Nephron (organoid): ENCODE measurements around the gene GPBP1.

Source experiments
- H3K27ac Mint-ChIP-seq, 3 experiments: 2 replicates each; pipeline ENCODE4 v1.8.0; 2020; ENCODE audit warnings: mixed read lengths in 3 of 3, mild to moderate bottlenecking in 2 of 3, moderate library complexity in 1 of 3
- H3K27me3 Mint-ChIP-seq: 2 replicates; pipeline ENCODE4 v1.8.0; 2021; ENCODE audit warnings: low read depth, mild to moderate bottlenecking, moderate library complexity, mixed read lengths
- H3K36me3 Mint-ChIP-seq: 2 replicates; pipeline ENCODE4 v1.8.0; 2020; ENCODE audit warnings: low read depth, mixed read lengths
- H3K4me1 Mint-ChIP-seq: 2 replicates; pipeline ENCODE4 v1.8.0; 2020; ENCODE audit warnings: mixed read lengths
- H3K4me3 Mint-ChIP-seq, 3 experiments: 2 replicates each; pipeline ENCODE4 v1.8.0; 2020; ENCODE audit warnings: mild to moderate bottlenecking in 3 of 3, mixed read lengths in 3 of 3, moderate library complexity in 2 of 3
- H3K9me3 Mint-ChIP-seq: 2 replicates; pipeline ENCODE4 v1.8.0; 2020; ENCODE audit warnings: mixed read lengths
- TF ChIP-seq, protein P1 (sequence below), 3 experiments: fragments of 200-600 bp; sonication (generic); IDR thresholded peaks; one replicate each; pipeline ENCODE4 v1.5.0; 2021; ENCODE audit warnings: antibody characterized with exemption in 3 of 3; ENCODE audit not compliant: unreplicated experiment in 3 of 3

Gene GPBP1

DNA sequence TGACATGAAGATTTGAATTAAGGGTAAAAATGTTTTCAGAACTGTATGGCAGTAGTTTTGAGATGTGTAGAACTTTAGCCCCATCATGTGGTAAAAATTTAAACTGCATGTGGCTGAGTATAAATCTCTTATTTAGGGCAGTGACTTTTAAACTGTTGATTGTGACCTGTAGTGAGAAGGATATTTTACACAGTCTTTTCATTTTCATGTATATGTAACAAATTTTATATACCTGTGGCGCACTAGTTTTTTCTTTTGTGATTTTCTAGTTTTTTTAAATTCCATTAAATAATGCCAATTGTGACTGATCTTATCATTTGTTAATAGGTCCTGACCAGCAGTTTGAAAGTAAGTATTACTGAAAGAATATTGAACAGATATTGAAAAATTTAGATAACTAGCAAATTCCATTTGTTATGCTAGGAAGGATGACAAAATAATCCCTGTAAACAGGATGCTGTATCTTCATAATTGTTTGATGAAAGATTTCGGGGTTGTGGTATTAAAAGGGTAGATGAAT lies 47.2 kb downstream of the GPBP1 start:
- Mint-ChIP-seq H3K4me3 (no peak overlapping the region), H3K9me3 (no peaks in the 10 kb centered on the region), H3K27me3 (no peaks in the 10 kb centered on the region), H3K4me1 (peaks cover 7% of the 10 kb centered on the region), H3K36me3 (peaks cover 17% of the 10 kb centered on the region), H3K27ac (peak overlapping the region in 2 of 3 experiments; percentile 37 to 60)
- TF ChIP-seq, protein P1, sequence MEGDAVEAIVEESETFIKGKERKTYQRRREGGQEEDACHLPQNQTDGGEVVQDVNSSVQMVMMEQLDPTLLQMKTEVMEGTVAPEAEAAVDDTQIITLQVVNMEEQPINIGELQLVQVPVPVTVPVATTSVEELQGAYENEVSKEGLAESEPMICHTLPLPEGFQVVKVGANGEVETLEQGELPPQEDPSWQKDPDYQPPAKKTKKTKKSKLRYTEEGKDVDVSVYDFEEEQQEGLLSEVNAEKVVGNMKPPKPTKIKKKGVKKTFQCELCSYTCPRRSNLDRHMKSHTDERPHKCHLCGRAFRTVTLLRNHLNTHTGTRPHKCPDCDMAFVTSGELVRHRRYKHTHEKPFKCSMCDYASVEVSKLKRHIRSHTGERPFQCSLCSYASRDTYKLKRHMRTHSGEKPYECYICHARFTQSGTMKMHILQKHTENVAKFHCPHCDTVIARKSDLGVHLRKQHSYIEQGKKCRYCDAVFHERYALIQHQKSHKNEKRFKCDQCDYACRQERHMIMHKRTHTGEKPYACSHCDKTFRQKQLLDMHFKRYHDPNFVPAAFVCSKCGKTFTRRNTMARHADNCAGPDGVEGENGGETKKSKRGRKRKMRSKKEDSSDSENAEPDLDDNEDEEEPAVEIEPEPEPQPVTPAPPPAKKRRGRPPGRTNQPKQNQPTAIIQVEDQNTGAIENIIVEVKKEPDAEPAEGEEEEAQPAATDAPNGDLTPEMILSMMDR (IDR thresholded peaks at IDR 0.05; ENCODE audit: unreplicated experiment in 3 of 3) = peak; percentile 84 to 94 (median 85)

DNA sequence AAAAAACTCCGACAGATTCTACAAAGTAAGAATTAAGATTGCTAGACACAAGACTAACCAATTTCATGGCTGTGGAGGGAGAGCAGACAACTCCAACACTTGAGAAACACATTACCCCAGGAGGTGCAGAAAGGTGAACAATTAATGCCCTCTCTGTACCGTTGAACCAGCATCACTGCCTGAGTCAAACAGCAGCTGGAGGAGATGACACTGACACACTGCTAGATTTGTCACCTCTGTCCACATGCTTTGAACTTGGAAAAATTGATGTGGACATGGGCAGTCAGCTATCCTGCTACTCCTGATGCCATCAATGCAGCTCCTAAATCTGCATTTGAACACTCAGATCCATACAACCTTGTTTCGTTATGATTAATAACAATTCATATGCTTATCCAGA lies 51.7 kb downstream of the GPBP1 start:
- H3K27me3 Mint-ChIP-seq = no peaks in the 10 kb centered on the region
- no peak overlapping the region for H3K4me3 Mint-ChIP-seq
- no peak overlapping the region for H3K27ac Mint-ChIP-seq
- H3K9me3 Mint-ChIP-seq = no peaks in the 10 kb centered on the region
- TF ChIP-seq, protein P1 (IDR thresholded peaks at IDR 0.05; ENCODE audit: unreplicated experiment in 3 of 3) = no peak
- peaks cover 7% of the 10 kb centered on the region for H3K4me1 Mint-ChIP-seq
- peaks cover 40% of the 10 kb centered on the region for H3K36me3 Mint-ChIP-seq

- Mint-ChIP-seq H3K36me3 (peaks cover 75% of the 10 kb centered on the region), H3K27ac (no peak overlapping the region), H3K27me3 (no peaks in the 10 kb centered on the region), H3K4me1 (no peaks in the 10 kb centered on the region), H3K9me3 (no peaks in the 10 kb centered on the region), H3K4me3 (no peak overlapping the region)
- TF ChIP-seq, protein P1 (IDR thresholded peaks at IDR 0.05; ENCODE audit: unreplicated experiment in 3 of 3) = no peak
Measured at GRCh38 chr5:57229313-57229712, 55.5 kb downstream of the GPBP1 start.

DNA sequence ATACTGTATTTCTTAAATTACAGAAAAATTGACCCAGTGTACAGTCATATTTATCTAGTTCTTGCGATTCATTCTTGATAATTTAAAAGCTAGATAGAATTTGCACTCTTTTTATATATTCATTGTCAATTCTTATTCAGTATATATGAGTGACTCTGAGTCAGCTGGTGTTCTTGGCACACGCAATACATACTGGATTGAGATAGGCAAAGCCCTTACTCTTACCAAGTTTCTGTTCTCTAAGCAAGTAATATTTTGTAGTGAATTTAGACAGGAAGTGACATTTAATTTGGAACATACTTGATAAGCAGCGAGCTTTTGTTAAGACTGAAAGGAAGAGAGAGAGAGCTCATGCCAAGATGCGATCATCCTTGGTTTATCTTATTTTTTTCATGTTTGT lies 57.7 kb downstream of the GPBP1 start:
- Mint-ChIP-seq H3K9me3 (no peaks in the 10 kb centered on the region), H3K4me3 (no peak overlapping the region), H3K27ac (no peak overlapping the region), H3K4me1 (no peaks in the 10 kb centered on the region), H3K27me3 (no peaks in the 10 kb centered on the region), H3K36me3 (peaks cover 73% of the 10 kb centered on the region)
- TF ChIP-seq, protein P1 (IDR thresholded peaks at IDR 0.05; ENCODE audit: unreplicated experiment in 3 of 3) = no peak

- Mint-ChIP-seq H3K4me1 (no peaks in the 10 kb centered on the region), H3K27me3 (no peaks in the 10 kb centered on the region), H3K4me3 (no peak overlapping the region), H3K36me3 (peaks cover 81% of the 10 kb centered on the region), H3K27ac (no peak overlapping the region), H3K9me3 (no peaks in the 10 kb centered on the region)
- TF ChIP-seq, protein P1 (IDR thresholded peaks at IDR 0.05; ENCODE audit: unreplicated experiment in 3 of 3) = no peak
Measured at GRCh38 chr5:57232293-57233033, 58.6 kb downstream of the GPBP1 start.
